GM18858 (cell line): Measurements from ENCODE around the gene TSPAN32.

Source experiments
- ATAC-seq: cut with Tn5 transposase; IDR thresholded peaks from one replicate; pipeline ENCODE4 v1.9.1; 2021; ENCODE audit not compliant: unreplicated experiment

The TSPAN32 gene

DNA sequence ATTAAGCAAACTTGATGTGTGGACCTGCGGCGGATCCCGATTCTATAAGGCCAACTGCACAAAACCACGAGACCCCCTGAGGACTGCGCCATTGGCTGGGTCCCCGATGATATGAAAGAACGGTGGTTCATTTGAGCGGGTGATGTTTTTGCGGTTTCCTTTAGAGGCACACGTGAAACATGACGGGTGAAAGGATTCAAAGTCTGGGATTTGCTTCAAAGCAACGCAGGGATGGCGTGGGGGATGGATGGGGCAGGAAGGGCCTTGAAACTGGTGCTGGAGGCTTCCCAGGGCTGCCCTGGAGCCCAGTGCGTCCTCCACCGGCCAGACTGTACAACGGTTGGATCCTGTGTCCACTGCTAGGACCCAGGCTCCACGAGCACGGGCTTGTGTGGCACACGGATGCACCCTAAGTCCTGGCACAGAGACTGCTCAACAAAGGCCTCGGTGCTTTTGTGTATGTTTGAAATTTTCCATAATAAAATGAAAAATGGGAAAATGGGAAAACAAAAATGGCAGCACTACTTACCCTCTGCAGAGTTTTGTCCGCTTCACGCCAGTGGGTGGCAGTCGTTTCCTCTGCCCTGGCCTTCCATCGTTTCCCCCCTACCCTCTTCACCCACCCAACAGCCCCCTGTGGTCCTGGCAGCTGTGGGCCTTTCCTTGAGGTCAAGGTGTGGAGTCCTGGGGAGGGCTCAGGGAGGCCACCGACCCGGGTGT, 35.1 kb upstream of the TSPAN32 start:
- no peak for ATAC-seq

DNA sequence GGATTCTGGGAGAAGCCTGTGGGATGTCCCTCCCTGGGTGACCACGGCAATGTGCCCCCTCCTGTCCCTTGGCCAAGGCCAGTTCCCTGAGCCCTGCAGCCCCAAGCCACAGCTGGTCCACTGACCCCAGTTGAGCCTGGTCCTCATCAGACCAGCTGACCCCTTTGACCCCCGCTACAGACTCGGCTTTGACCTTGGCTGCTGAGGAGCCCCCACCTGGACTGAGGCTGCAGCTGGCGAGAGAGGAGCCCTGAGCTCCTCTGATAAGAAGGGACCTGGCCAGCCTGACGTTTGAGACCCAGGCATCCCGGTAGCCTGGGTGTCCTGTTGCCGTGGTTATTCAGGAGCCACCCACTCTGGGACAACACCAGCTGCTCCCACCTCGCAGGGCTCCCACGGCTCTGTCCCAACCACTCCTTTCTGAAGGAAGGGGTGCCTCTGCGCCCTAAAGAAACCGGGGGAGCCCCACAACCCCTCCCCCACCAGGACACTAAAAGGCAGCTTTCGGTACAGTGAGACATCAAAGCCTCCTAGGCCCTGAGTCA, 34.4 kb upstream of the TSPAN32 start:
- no peak for ATAC-seq

DNA sequence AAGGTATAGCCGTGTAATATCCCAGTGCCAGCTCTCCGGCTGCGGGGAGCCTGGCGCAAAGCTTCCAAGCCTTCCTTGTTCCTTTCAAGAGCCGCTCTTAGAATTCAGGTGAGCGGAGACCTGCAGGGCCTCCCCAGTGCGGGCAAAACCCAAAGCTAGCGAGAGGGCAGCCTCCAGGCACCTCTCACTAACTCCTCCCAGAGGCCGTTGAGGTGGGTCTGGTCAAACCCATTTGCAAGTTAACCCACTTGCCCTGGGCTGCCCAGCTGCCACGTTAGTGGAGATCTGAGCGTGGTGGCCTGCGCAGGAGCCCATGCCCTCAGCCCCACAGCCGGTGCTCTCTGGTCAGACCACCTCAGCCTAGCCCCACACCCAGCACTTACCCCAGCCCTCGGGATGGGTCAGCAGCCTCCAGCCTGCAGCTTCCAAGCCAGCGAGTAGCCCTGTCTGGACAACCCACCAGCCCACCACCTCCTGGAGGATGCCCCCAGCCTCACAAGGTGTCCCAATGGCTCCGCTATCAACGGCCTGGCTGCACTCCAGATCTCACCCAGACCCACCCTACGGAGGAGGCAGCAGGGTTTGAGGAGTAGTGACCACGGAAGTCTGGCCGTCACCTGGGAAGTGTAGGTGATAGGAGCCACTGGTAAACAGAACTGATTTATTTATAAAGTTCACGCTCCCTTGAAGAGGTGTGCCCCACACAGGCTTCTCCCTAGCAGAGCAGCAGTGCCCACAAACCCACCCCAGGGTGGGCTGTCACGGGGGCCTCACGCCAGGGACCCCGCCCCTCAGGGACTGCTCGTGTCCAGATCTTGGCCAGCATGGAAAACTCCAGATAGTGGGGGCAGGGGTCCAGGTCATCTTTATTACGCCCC, 33.7 kb upstream of the TSPAN32 start:
- no peak for ATAC-seq

DNA sequence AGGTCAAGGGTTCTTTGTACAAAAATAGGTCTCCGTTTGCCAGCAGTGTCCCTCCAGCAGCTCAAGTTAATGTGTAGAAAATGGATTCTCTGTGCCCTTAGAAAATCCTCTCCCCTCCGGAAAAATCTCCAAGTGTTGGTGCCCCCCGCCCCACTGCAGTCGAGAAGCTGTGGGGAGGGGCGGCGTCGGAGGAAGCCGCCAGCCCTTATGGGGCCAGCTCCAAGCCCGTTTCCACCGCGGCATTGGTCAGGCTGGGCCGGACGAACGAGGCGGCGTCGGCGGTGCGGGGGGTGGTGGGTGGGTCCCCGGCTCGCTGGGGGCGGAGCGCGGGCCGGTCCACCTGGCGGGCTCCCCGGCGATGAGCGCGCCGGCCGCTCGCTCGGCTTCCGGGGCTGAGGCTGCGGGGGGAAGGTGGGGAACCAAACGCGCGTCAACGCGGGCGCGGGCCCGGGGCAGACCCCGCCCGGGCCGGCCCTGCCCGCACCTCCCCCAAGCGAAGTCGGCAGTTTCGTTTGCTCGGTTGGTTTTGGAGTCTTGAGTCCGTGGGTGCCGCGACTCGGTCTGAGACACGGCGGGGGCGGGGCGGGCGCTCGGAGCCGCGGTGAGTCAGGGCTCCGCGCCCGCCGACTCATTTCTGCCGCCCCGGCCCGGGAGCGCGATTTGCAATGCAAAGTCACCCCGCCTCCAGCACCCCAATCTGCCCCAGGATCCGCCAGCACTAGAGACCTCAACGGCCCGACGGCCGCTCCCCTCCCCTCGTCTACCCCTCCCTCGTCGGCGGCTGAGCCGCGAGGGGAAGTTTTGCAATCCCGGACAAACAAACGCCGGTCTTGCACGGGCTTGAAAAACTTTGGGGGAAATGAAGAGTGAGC, 32.8 kb upstream of the TSPAN32 start:
- ATAC-seq: no peak

DNA sequence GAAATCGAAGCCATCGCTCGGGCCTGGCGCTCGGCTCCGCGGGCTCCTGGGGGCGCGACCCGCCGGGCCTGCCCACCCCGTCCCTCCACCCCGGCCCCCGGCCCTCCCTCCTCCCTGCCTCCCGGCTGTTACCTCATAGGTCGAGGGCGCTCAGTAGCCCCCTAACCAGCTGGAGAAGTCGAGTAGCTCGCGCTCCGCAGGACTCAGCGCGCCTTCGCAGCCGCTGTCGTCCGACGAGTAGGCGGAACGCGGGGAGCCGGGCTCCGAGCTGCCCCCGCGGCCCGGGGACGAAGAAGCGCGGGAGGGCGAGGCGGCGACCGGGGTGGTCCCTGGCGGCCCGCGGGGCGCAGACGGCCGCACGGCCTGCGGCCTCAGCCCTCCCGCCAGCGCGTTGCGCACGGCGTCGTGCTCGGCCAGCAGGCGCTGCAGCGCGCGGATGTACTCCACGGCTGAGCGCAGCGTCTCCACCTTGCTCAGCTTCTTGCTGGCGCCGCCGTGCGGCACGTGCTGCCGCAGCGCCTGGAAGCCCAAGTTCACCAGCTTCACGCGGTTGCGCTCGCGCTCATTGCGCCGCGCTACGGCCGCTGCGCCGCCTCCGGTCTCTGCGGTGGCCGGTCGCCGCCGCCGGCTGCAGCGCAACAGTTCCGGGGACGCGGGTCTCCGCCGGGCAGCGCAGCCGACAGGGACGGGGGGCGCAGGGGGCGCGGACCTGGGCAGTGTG, 32.1 kb upstream of the TSPAN32 start:
- no peak for ATAC-seq

DNA sequence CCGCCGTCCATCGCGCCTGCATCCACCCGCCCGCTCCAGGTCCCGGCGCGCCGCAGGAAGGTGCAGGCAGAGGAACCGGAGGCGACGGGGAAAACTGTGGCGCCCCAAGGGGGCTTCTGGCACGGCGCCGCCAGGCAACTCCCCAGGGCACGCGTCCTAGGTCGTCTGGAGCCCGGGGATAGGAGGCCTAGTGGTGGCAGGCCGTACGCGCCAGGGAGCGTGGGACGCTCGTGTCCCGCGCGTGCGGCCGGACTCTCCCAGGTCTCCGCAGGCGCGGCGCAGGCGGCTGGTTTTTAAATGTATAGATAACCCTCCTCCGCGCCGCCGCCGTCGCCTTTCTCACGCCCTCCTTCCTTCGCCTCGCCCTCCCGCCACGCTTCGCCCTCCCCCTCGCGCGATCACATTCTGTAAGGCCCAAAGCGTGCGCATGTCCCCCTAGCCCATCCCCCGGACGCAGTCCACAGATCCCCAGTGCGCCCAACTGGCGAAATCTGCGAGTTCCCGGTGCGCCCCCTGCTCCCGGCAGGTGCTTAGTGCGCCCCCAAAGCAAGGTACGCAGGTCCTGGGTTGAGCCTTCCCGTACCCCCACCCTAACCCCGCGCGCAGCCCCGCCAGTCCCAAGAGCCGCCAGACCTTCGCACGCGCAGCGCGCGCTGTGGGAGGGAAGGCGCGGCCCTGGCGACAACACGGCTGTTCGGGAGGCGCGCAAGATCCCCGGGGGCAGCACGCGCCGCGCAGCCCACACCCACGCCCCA, 31.3 kb upstream of the TSPAN32 start, which contains the start of gene ASCL2:
Gene ASCL2, minus strand, starts transcription at position 267 of the 755 bp plus-strand sequence. Its CDS starts 256 bp downstream, at position 11.
- no peak for ATAC-seq

DNA sequence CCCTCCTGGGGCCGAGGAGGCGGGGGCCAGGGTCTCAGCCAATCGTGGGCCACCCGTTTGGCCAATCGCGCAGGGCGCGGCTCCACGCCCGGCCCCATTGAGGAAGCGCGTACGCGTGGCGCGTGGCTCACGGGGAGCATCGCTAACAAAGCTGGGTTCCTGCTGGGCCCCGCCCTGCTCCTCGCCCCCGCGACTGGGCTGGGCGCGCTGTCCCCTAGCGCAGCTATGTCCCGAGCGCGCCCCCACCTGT, 30.8 kb upstream of the TSPAN32 start:
- ATAC-seq: no peak

DNA sequence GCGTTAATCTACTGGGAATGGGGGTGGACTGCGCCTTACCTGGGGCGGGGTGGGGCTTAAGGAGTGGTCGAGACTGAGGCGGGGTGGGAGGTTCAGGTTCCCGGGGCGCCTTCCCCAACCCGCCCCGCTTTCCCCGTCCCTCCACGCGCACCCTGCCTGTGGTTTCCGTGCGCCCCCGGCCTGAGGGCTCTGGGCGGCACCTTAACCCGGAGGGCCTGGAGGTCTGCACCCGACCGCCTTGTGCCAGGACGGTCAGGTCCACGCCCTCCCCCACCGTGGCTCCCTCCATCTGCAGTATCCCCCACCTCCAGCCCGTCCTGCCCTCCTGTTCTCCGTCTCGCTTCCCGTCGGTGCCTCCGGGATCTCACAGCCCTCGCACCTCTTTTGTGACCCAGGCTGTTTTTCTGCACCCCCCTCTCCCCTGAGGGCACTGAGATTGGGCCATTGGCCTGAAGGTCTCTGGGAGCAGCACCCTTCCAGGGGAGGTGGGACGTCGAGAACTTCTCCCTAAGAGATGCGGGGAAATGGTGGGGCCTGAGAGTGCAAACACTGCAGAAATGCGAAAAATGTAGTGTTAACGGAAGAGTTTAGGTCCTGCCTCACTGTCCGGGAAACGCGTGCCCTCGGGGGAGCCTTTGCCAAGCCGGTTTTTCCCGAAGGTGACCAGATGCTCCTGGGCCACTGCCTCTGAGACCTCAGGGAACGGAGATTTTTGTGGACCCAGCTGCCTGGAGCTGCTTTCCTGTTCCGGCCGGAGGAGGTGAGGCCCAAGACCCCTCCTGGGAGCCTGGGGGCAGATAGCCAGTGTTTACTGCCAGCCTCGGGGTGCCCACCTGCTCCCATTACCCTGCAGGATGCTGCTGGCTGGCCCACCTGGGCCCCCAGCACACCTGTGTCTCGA, 30.2 kb upstream of the TSPAN32 start:
- ATAC-seq: no peak

DNA sequence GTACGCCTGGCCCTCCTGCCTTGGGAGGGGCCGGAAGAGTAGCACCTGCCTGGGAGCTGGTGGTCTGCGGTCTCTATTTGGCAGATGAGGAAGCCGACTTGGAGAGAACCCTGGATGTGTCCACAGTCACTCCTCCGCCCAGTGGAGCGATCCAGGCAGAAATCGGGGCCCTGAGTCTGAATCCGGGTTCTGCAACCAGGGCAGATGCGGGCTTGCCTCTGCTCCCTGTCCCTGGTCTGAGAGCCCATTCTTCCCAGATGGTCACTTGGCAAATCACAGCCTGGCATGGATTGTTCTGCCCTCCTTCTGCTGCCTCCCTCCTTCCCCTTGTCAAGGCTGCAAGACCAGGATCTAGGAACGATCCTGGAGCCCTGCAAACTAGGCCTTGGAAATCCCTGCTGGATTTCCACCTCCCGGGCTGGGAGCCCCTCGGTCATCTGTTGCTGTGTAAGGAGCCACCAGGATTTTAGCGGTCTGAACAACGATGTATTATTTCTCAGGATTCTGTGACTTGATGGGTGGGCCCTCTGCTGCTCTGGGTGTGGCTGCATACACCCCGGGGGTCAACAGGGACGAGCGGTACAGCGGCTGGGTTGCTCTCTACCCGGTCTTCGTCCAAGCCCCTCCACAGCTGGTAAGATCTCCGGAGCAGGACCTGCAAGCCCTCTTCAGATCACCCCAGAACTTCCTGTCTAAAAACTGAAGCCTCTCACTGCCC, 29.4 kb upstream of the TSPAN32 start:
- no peak for ATAC-seq

DNA sequence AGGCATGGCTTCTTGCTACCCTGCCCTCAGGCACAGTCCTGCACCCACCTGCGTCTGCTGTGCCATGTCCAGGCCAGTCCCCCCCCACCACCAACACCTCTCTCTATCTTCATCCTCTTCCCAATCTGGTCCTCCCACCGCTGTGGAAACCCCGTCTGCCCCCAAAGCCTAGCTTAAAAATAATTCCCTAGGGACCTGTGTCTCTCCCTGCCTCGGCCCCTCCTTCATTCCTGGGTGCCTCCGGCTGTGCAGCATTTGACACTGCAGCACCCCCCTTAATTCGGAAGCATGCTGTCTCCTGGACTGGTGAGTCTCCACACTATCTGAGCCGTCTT, 28.9 kb upstream of the TSPAN32 start:
- ATAC-seq: no peak

DNA sequence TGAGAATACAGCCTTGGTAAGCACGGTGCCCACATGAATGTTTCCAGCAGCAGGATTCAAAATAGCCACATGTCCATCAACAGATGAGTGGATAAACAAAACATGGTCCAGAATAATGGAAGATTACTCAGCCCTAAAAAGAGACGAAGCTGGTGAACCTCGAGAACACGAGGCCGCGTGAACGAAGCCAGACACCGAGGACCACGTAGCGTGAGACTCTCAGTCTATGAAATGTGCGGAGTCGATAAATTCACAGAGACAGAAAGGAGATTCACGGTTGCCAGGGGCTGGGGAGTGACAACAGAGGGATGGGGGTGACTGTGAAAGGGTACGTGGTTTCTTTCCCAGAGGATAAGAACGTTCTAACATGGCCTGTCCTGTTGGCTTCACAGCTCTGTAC, 28.5 kb upstream of the TSPAN32 start:
- ATAC-seq: no peak

DNA sequence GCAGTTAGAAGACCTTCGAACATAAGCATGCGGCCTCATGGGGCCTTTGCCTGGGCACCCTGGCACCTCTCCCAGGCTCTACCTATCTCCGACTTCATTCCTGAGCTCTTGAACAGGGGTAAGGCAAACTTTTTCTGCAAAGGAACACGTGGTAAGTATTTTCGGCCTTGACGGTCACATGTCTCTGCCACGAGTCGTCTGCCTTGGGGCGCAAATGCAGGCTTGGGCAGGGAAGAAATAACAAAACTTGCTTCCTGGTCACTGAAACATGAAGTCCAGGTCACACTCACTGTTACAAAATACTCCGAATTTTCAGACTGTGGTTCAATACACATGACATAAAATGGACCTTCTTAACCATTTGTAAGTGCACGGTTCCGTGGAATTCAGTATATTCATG, 28.0 kb upstream of the TSPAN32 start:
- no peak for ATAC-seq

DNA sequence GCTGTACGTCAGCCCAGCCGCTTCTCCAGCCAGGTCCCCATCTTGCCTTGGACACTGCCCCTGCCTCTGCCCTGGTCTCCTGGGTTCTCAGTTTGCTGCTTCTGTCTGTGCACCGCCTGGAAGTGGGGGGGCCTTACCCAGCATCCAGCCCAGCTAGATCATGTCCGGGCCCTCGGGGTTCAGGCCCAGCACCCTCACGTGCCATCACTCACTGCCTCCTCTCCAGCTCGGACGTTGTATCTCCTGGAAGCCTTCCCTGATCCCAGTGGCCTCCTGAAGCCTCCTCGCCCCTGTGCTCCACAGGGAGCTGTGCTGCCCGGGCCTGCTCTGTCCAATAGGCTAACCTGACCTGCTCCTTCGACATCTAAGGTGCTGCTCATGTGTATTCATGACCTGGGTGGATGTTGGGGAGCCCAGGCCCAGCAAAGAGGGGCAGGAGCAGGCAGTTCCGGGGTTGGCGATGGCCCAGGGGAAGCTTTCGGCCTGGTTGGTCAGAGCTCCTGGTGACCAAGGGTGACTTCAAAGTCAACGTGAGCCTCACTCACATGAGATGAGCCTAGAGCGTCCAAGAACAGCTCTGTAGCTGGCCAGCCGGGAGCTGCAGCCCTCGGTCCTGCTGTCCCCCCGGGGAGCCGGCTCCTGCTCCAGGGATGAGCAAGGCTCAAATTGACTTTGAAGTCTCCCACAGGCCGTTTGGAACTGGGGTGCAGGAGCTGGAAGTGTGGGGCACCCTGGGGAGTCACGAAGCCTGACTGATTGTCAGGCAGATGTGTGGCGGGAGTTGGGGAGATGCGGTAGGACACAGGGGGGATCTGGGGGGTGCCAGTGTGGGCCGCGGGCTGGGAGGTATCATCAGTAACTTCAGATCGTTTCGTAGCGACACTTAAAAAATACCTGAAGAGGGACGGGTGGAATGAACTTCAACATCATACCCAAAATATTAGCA, 26.2 kb upstream of the TSPAN32 start:
- ATAC-seq: no peak

DNA sequence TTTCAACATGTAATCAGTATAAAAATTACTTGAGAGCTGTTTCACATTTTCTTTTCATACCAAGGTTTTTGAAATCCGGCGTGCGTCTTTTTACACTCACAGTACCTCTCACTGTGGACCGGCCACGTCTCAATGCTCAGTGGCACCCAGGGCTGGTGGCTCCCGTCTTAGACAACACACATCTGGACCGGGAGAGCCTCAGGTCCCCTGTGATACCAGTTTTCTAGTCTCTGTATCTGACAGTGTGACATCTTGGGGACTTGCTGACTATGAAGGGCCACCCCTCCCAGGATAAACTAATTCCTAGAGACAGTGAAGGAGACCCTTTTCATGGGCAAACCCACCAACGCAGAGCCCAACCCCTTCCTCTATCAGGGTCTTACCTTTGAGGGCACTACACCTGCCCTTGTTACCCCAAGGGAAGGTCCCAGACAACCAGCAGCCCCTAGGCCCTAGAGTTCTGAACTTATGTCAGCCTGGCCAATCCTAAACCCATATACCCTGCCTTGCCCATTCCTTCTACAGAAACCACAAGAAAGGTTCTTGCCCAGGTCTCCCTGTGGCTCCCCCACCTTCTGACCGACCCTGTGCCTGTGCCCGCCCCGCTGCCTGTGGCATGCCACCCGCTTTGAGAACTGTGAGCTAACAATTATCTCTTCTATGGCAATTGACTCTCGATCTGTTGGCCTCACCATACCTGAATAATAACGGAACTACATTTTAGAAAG, 25.4 kb upstream of the TSPAN32 start:
- ATAC-seq: no peak

DNA sequence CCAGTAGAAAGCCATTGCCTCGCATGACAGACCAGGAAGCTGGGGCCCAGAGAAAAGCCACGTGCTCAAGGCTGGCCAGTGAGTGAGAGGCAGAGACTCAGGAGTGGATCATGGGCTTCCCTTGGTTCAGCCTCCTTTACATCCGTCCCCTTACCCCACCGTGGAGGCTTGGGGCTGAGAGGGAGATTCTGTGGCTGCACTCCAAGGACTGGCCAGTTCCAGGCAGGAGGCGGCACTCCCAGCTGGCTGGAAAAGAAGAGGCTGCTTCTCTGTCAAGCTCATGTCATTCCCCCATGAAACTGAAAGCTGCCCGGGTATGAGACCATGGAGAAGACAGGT, 24.8 kb upstream of the TSPAN32 start:
- ATAC-seq: no peak

DNA sequence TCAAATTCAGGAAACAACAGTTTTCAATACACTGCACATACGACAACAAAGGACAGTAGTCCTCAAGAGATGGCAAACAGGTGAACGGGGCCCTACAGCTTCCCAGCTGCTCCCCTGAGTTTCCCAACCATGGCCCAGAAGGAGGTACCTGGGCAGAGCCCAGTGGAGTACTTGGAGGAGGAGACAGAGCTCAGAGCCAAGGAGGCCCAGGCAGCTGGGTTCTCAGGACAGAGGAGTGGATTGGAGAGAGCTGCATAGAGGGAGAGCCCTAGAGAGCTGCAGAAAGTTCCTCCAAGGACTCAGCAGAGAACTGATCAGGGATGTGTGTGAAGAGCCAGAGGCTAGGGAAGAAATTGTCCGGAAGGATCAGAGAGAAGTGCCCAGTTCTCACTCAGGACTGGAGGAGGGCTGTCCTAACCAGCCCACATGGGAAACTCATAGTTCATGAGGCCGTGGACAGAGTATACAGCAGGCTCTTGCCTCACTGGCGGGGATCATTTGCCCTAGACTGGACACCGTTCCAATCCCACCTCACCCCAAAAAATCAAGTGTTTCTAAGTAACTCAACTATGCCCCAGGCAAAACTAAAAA, 23.8 kb upstream of the TSPAN32 start:
- ATAC-seq: no peak
